Ishikawa (cell line): ENCODE data around the gene AP1G1.

ENCODE experiments used
- CEBPB ChIP-seq: IDR thresholded peaks from 2 replicates; pipeline ENCODE4 v1.6.1; 2012
- CREB1 ChIP-seq: IDR thresholded peaks from 2 replicates; pipeline ENCODE4 v1.6.1; 2012; ENCODE audit warnings: low read depth
- EGR1 ChIP-seq: IDR thresholded peaks from 2 replicates; pipeline ENCODE4 v1.6.1; 2012
- EP300 ChIP-seq: IDR thresholded peaks from 2 replicates; pipeline ENCODE4 v1.6.1; 2012; ENCODE audit warnings: borderline replicate concordance
- FOXM1 ChIP-seq: IDR thresholded peaks from 2 replicates; pipeline ENCODE4 v1.6.1; 2012; ENCODE audit warnings: low read depth, borderline replicate concordance
- NFIC ChIP-seq: IDR thresholded peaks from 2 replicates; pipeline ENCODE4 v1.6.1; 2012
- RAD21 ChIP-seq: IDR thresholded peaks from 2 replicates; pipeline ENCODE4 v1.6.1; 2012; ENCODE audit warnings: low read depth
- TAF1 ChIP-seq: IDR thresholded peaks from 2 replicates; pipeline ENCODE4 v1.6.1; 2012; ENCODE audit warnings: low read depth, mild to moderate bottlenecking
- TCF12 ChIP-seq: IDR thresholded peaks from 2 replicates; pipeline ENCODE4 v1.6.1; 2012; ENCODE audit warnings: low read depth
- TEAD4 ChIP-seq: IDR thresholded peaks from 2 replicates; pipeline ENCODE4 v1.6.1; 2012
- YY1 ChIP-seq: IDR thresholded peaks from 2 replicates; pipeline ENCODE4 v1.6.1; 2012; ENCODE audit warnings: low read depth
- ZBTB7A ChIP-seq: IDR thresholded peaks from 2 replicates; pipeline ENCODE4 v1.6.1; 2012; ENCODE audit warnings: low read depth
- TF ChIP-seq, protein P1 (sequence below): IDR thresholded peaks from 2 replicates; pipeline ENCODE4 v1.6.1; 2012; ENCODE audit warnings: low read depth, mild to moderate bottlenecking
- TF ChIP-seq, protein P2 (sequence below): IDR thresholded peaks from 2 replicates; pipeline ENCODE4 v1.6.1; 2012
- TF ChIP-seq, protein P3 (sequence below): IDR thresholded peaks from 2 replicates; pipeline ENCODE4 v1.6.1; 2012

AP1G1 gene

DNA sequence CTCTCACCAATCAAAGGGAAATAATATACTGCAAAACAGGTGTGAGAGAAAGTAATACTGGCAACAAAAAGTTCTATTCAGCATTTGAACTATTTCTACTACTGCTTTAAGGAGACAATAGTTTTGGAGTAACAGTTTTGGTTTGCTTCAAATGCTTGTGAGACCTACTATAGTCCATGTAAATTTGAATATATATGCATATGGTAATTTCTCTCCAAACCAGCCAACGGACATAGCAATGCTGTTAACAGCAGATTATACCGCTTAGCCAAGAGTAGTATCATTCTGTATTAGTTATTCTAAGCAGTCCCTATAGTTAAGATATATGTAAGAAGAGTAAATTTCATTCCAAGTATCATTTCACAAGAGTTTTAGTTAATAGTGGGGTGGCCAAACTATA lies 102.6 kb downstream of the AP1G1 start:
- no peak for TF ChIP-seq CEBPB
- no peak for TF ChIP-seq YY1
- TF ChIP-seq, protein P1, sequence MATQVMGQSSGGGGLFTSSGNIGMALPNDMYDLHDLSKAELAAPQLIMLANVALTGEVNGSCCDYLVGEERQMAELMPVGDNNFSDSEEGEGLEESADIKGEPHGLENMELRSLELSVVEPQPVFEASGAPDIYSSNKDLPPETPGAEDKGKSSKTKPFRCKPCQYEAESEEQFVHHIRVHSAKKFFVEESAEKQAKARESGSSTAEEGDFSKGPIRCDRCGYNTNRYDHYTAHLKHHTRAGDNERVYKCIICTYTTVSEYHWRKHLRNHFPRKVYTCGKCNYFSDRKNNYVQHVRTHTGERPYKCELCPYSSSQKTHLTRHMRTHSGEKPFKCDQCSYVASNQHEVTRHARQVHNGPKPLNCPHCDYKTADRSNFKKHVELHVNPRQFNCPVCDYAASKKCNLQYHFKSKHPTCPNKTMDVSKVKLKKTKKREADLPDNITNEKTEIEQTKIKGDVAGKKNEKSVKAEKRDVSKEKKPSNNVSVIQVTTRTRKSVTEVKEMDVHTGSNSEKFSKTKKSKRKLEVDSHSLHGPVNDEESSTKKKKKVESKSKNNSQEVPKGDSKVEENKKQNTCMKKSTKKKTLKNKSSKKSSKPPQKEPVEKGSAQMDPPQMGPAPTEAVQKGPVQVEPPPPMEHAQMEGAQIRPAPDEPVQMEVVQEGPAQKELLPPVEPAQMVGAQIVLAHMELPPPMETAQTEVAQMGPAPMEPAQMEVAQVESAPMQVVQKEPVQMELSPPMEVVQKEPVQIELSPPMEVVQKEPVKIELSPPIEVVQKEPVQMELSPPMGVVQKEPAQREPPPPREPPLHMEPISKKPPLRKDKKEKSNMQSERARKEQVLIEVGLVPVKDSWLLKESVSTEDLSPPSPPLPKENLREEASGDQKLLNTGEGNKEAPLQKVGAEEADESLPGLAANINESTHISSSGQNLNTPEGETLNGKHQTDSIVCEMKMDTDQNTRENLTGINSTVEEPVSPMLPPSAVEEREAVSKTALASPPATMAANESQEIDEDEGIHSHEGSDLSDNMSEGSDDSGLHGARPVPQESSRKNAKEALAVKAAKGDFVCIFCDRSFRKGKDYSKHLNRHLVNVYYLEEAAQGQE: no peak
- TF ChIP-seq, protein P2, sequence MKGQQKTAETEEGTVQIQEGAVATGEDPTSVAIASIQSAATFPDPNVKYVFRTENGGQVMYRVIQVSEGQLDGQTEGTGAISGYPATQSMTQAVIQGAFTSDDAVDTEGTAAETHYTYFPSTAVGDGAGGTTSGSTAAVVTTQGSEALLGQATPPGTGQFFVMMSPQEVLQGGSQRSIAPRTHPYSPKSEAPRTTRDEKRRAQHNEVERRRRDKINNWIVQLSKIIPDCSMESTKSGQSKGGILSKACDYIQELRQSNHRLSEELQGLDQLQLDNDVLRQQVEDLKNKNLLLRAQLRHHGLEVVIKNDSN: no peak
- TF ChIP-seq CREB1: no peak

DNA sequence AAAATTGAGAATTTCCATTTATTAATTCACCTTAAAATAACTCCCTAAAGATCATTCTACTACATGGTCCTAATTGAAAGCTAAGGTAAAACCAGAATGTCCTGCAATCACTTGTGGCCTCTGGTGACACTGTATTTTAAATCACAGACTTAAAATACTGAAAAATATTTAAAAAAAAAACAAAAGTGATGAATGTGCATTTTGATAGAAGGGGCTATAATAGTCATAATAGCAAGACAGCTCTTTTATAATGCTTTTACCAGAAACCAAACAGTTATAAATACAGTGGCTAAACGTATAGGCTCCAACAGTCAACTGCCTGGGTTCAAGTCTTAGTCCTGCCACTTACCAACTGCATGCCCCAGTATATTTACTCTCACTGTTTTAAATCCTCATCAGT lies 105.3 kb downstream of the AP1G1 start:
- TF ChIP-seq CREB1 (no peak), TAF1 (no peak), FOXM1 (no peak), YY1 (no peak), EGR1 (no peak), CEBPB (no peak), RAD21 (no peak), ZBTB7A (no peak), TEAD4 (no peak)
- TF ChIP-seq, protein P3, sequence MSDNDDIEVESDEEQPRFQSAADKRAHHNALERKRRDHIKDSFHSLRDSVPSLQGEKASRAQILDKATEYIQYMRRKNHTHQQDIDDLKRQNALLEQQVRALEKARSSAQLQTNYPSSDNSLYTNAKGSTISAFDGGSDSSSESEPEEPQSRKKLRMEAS: no peak
- TF ChIP-seq, protein P2: no peak
- TF ChIP-seq, protein P1: no peak

DNA sequence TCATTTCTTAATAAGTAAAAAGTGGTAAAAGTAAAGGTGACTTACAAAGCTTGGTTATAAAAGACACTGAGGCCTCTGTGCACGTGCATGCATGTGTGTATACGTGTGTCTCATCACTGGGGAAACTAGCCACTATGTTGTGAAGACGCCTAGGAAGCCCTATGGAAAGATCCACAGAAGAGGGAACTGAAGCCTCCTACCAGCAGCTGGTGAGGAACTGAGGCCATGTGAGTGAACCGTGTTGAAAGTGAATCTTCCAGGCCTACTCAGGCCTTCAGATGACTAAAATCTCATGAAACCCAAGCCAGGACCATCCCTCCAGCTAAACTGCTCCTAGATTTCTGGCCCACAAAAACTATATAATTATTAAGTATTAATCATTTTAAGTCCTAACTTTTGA lies 107.8 kb downstream of the AP1G1 start:
- no peak for TF ChIP-seq EGR1

DNA sequence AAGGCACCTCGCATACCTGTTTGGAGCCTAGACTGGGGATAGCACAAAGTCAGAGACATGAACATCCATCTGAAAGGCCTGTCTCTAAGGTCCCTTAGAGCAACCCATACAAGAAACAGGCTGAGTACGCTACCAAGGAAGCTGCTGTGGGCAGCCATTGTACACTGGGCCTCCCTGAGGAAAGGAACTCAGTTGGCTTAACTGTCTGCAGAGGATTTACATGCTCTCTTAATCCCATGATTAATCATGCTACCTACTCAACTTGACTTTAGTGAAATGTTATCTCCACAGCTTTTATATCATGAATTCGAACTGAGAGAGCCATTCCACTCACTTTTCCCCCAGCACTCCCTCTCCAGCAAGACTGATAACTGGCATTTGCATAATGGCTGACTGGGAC lies 110.1 kb downstream of the AP1G1 start:
- TF ChIP-seq, protein P2: no peak

DNA sequence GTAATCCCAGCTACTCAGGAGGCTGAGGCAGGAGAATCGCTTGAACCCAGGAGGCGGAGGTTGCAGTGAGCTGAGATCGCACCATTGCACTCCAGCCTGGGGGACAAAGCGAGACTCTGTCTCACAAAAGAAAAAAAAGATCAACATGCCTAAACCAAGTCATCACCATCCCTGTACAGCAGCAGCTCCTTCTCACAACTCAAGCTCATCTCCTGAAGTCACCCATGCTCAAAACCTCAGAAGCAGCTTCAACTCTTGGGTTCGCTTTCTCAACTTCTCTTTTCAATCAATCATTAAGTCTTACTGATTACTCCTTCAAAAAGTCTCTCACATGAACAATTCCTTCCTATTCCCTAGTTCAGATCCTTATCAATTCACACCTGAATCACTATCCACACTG lies 115.5 kb downstream of the AP1G1 start:
- no peak for TF ChIP-seq FOXM1
- TF ChIP-seq EGR1: no peak
- TF ChIP-seq ZBTB7A: no peak
- no peak for TF ChIP-seq YY1
- TF ChIP-seq CEBPB: no peak
- no peak for TF ChIP-seq TAF1
- no peak for TF ChIP-seq TCF12
- TF ChIP-seq, protein P3: no peak
- no peak for TF ChIP-seq TEAD4
- no peak for TF ChIP-seq NFIC
- TF ChIP-seq, protein P2: no peak
- no peak for TF ChIP-seq CREB1
- no peak for TF ChIP-seq RAD21
- no peak for TF ChIP-seq EP300
- TF ChIP-seq, protein P1: no peak
